SK-N-SH (cell line): ENCODE measurements around the gene SLC41A3. TPM values are rescaled to one million over a fixed set of nuclear protein-coding genes. Genes with fewer than 3 reads are reported as not detected.
A peak's percentile ranks its signal among the peaks of the same experiment; 100 is the strongest.

ENCODE experiments used
- CTCF ChIA-PET: fragments of 300-600, 350-600 bp; formaldehyde crosslinking; extraction: SDS; loops from one replicate; lab custom pipeline; 2021; lab: Yijun Ruan, JAX
- POLR2A ChIA-PET: fragments of 350-600 bp; sonication (Branson Sonifier 250); formaldehyde crosslinking; extraction: SDS; loops from one replicate; lab custom pipeline; 2020; ENCODE audit warnings: antibody characterized with exemption, inconsistent platforms; lab: Yijun Ruan, JAX
- DNase-seq: peaks from one replicate; pipeline ENCODE4 v3.0.0; 2012
- H2AFZ ChIP-seq: fragments of 200-600 bp; sonication (generic); 2 replicates; pipeline ENCODE4 v1.8.1; 2016; ENCODE audit warnings: antibody characterized with exemption, mild to moderate bottlenecking, low read depth
- H3F3A ChIP-seq: fragments of 200-600 bp; sonication (generic); replicated peaks from 2 replicates; pipeline ENCODE3; 2016; ENCODE audit warnings: antibody characterized with exemption, mild to moderate bottlenecking; ENCODE audit not compliant: insufficient read depth
- H3K27ac ChIP-seq, 2 experiments: fragments of 200-500 bp in 1 of 2; fragments of 200-600 bp in 1 of 2; sonication (Bioruptor generic) in 1 of 2; sonication (generic), shearing (Covaris generic) in 1 of 2; 2 replicates each; pipeline versions ENCODE4 v1.5.1 to v1.6.1; 2014 to 2016; ENCODE audit warnings: low read depth in 2 of 2, inconsistent platforms in 1 of 2, low read length in 1 of 2, mild to moderate bottlenecking in 1 of 2, mixed read lengths in 1 of 2
- H3K27me3 ChIP-seq: fragments of 200-600 bp; sonication (generic), shearing (Covaris generic); 2 replicates; pipeline ENCODE4 v1.6.1; 2016; ENCODE audit warnings: mixed run types; ENCODE audit not compliant: insufficient read depth
- H3K36me3 ChIP-seq, 2 experiments: fragments of 200-500 bp in 1 of 2; fragments of 200-600 bp in 1 of 2; sonication (Bioruptor generic) in 1 of 2; sonication (generic) in 1 of 2; replicated peaks in 1 of 2; 2 replicates each; pipeline versions ENCODE3 to v1.5.1; 2014 to 2016; ENCODE audit warnings: low read length in 1 of 2, mild to moderate bottlenecking in 1 of 2; ENCODE audit not compliant: insufficient read depth in 2 of 2, control insufficient read depth in 1 of 2
- H3K4me1 ChIP-seq, 2 experiments: fragments of 200-500 bp in 1 of 2; fragments of 200-600 bp in 1 of 2; sonication (Bioruptor generic) in 1 of 2; sonication (generic), shearing (Covaris generic) in 1 of 2; 2 replicates each; pipeline versions ENCODE4 v1.5.1 to v1.6.1; 2014 to 2016; ENCODE audit warnings: low read depth in 1 of 2, low read length in 1 of 2, mixed run types in 1 of 2; ENCODE audit not compliant: insufficient read depth in 2 of 2, control insufficient read depth in 1 of 2
- H3K4me2 ChIP-seq: fragments of 200-600 bp; sonication (generic), shearing (Covaris generic); 2 replicates; pipeline ENCODE4 v1.6.1; 2017; ENCODE audit warnings: mixed run types
- H3K4me3 ChIP-seq, 2 experiments: fragments of 200-500 bp in 1 of 2; fragments of 200-600 bp in 1 of 2; sonication (Bioruptor generic) in 1 of 2; sonication (generic), shearing (Covaris generic) in 1 of 2; 2 replicates each; pipeline versions ENCODE4 v1.5.1 to v1.8.1; 2014 to 2016; ENCODE audit warnings: low read depth in 2 of 2, inconsistent platforms in 1 of 2, low read length in 1 of 2, mild to moderate bottlenecking in 1 of 2, mixed read lengths in 1 of 2, moderate library complexity in 1 of 2
- H3K79me2 ChIP-seq: fragments of 200-600 bp; sonication (generic); 2 replicates; pipeline ENCODE4 v1.8.1; 2017; ENCODE audit warnings: mild to moderate bottlenecking; ENCODE audit not compliant: insufficient read depth
- H3K9ac ChIP-seq: fragments of 200-600 bp; sonication (generic); 2 replicates; pipeline ENCODE4 v1.6.1; 2017; ENCODE audit warnings: mixed run types
- H3K9me2 ChIP-seq: fragments of 200-600 bp; sonication (generic); 2 replicates; pipeline ENCODE4 v1.6.1; 2017; ENCODE audit warnings: mixed run types
- H3K9me3 ChIP-seq: fragments of 200-600 bp; sonication (generic); 2 replicates; pipeline ENCODE4 v1.6.1; 2017; ENCODE audit warnings: mixed run types, mild to moderate bottlenecking, moderate library complexity
- H4K20me1 ChIP-seq: fragments of 200-600 bp; sonication (generic); 2 replicates; pipeline ENCODE4 v1.6.1; 2017; ENCODE audit warnings: mild to moderate bottlenecking, mixed run types; ENCODE audit not compliant: insufficient read depth
- EZH2phosphoT487 ChIP-seq: fragments of 200-600 bp; sonication (generic); IDR thresholded peaks from 2 replicates; pipeline ENCODE4 v1.6.1; 2017; ENCODE audit warnings: low read depth, mixed run types, mild to moderate bottlenecking, antibody characterized with exemption, moderate library complexity, borderline replicate concordance
- FOSL2 ChIP-seq: IDR thresholded peaks from 2 replicates; pipeline ENCODE4 v1.4.0; 2012; ENCODE audit warnings: low read depth, mild to moderate bottlenecking, moderate library complexity, borderline replicate concordance
- FOXJ3 ChIP-seq: sonication (generic); formaldehyde crosslinking; IDR thresholded peaks from 2 replicates; pipeline ENCODE4 v1.5.1; 2020; ENCODE audit warnings: mild to moderate bottlenecking, missing genetic modification reagents
- GATA2 ChIP-seq: sonication (generic); formaldehyde crosslinking; IDR thresholded peaks from 2 replicates; pipeline ENCODE4 v1.5.0; 2020; ENCODE audit warnings: mild to moderate bottlenecking, missing genetic modification reagents
- MEF2A ChIP-seq: IDR thresholded peaks from 2 replicates; pipeline ENCODE4 v1.4.0; 2012; ENCODE audit warnings: low read depth, borderline replicate concordance
- MXI1 ChIP-seq: IDR thresholded peaks from 2 replicates; pipeline ENCODE4 v1.6.1; 2012; ENCODE audit warnings: mild to moderate bottlenecking, low read depth, low read length, improper control_type of control experiment
- NRF1 ChIP-seq: IDR thresholded peaks from 2 replicates; pipeline ENCODE4 v1.6.1; 2012; ENCODE audit warnings: low read depth, mild to moderate bottlenecking, low read length
- SMC3 ChIP-seq: IDR thresholded peaks from 2 replicates; pipeline ENCODE4 v1.6.1; 2012; ENCODE audit warnings: low read depth, low read length, improper control_type of control experiment
- TCF12 ChIP-seq: IDR thresholded peaks from 2 replicates; pipeline ENCODE4 v1.4.0; 2012
- YY1 ChIP-seq: IDR thresholded peaks from 2 replicates; pipeline ENCODE4 v1.4.0; 2012; ENCODE audit warnings: low read depth, mild to moderate bottlenecking
- WGBS: methylation state at CpG from one replicate; pipeline ENCODE4 v1.1.6; 2017; ENCODE audit warnings: low lambda C conversion rate; 5-methylcytosine and 5-hydroxymethylcytosine counted together
- polyA plus RNA-seq, 3 experiments: library from polyadenylated mRNA; depleted of rRNA; stranded (reverse); fragments of >200 nt; gene quantifications; 2 replicates each; pipeline ENCODE4 v1.2.3, GENCODE V29; 2012
- TF ChIP-seq, protein P1 (sequence below): IDR thresholded peaks from 2 replicates; pipeline ENCODE4 v1.4.0; 2012; ENCODE audit warnings: low read depth, borderline replicate concordance
- TF ChIP-seq, protein P2 (sequence below): fragments of 200-600 bp; sonication (generic); IDR thresholded peaks from 2 replicates; pipeline ENCODE4 v1.6.1; 2017; ENCODE audit warnings: antibody characterized with exemption, mild to moderate bottlenecking, moderate library complexity

Gene SLC41A3
- polyA plus RNA-seq, 1 of the 3 experiments (the other 2 are of a cell fraction) = 53.4 TPM

DNA sequence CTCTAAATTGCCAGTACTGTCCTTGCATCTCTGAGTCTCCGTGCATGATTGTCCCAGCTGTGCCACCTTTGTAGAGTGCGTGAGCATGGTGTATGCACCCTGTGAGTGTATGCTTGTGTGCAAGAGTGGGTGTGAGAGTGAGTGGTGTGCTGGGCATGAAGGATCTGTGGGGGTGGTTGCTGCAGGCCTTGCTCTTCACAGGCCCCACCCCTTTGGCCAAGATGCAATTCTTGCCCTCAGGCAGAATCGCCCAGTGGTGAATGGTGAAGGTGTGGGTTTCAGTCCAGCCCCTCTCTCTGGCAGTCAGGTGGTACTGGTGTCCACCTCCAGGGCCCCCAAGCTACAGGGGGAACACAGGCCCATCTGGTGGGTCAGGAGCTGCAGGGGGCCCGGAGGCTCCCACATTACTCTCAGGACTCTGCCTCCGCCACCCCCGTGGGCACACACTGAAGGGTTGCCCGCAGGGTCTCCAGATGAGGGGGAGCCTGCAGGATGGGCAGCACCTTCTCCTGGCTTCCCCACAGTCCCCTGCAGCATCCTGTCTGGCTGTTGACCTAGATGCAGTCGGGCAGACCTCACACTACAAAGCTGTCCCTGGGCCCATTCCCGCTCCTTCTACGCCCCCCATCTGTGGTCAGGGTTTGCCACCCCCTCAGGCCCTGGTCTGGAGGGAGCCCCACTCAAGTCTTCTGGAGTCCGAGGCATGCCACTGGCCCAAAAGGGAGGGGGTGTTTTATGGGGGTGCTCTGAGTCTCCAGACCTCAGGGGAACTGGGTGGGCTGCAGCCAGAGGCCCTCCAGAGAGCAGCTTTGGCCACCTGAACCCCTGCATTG lies 123.3 kb downstream of the SLC41A3 start:
- ChIA-PET CTCF (interaction anchor here (1.0 kb wide), 1 partner anchor 11 kb away, joined by 3 read pairs; no protein-coding TSS in a partner anchor), POLR2A (no interaction called here)
- WGBS = 62% methylated on average over 5 of the region's 11 CpGs
- Histone ChIP-seq H3K4me2 (no peak overlapping the region), H4K20me1 (no peaks in the 10 kb centered on the region), H3K4me1 (no peaks in the 10 kb centered on the region), H3K9me2 (no peaks in the 10 kb centered on the region), H3F3A (no peaks in the 10 kb centered on the region), H3K9ac (no peak overlapping the region), H3K36me3 (no peaks in the 10 kb centered on the region)
- DNase-seq = peak; percentile 13
- TF ChIP-seq NRF1 (no peak), FOXJ3 (CRISPR knock-in tag) (no peak), TCF12 (no peak), GATA2 (CRISPR knock-in tag) (no peak), EZH2phosphoT487 (no peak), MEF2A (no peak), SMC3 (no peak)
- TF ChIP-seq, protein P1, sequence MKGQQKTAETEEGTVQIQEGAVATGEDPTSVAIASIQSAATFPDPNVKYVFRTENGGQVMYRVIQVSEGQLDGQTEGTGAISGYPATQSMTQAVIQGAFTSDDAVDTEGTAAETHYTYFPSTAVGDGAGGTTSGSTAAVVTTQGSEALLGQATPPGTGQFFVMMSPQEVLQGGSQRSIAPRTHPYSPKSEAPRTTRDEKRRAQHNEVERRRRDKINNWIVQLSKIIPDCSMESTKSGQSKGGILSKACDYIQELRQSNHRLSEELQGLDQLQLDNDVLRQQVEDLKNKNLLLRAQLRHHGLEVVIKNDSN = no peak
- TF ChIP-seq, all 33 proteins: peak for 0
- H3K27ac ChIP-seq = no peak overlapping the region
- no peaks in the 10 kb centered on the region for H3K9me3 ChIP-seq
- H2AFZ ChIP-seq = no peak overlapping the region
- H3K27me3 ChIP-seq = no peaks in the 10 kb centered on the region
- H3K4me3 ChIP-seq = no peak overlapping the region
- H3K79me2 ChIP-seq = no peaks in the 10 kb centered on the region

DNA sequence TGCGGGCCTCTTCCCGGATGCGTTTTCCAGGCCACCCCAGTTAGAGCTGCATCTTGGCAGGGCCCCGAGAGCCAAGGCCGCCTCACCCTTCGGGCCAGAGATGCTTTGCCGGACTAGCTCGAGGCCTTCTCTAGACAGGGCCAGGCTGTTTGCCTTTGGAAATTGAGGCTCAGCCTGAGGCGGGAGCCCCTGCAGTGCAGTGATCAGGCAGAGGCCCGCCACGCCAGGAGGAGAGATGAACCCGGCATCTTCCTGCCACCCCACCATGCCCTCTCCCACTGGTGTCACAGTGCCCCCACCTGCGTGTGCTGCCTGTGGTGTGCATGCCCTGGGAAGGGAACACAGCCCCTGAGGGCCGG lies 123.9 kb downstream of the SLC41A3 start:
- Histone ChIP-seq H3F3A (no peaks in the 10 kb centered on the region), H3K4me3 (no peak overlapping the region), H3K27ac (no peak overlapping the region), H3K4me2 (no peak overlapping the region), H3K9ac (no peak overlapping the region), H2AFZ (no peak overlapping the region), H3K27me3 (no peaks in the 10 kb centered on the region), H3K4me1 (no peaks in the 10 kb centered on the region), H3K9me3 (no peaks in the 10 kb centered on the region), H4K20me1 (no peaks in the 10 kb centered on the region), H3K36me3 (no peaks in the 10 kb centered on the region), H3K9me2 (no peaks in the 10 kb centered on the region), H3K79me2 (no peaks in the 10 kb centered on the region)
- CTCF ChIA-PET = interaction anchor here (1.0 kb wide), 1 partner anchor 12 kb away, joined by 3 read pairs; no protein-coding TSS in a partner anchor
- 25% methylated on average over 1 of the region's 14 CpGs for WGBS
- TF ChIP-seq MXI1 (no peak), YY1 (no peak), FOSL2 (no peak), GATA2 (CRISPR knock-in tag) (no peak)
- TF ChIP-seq, protein P2, sequence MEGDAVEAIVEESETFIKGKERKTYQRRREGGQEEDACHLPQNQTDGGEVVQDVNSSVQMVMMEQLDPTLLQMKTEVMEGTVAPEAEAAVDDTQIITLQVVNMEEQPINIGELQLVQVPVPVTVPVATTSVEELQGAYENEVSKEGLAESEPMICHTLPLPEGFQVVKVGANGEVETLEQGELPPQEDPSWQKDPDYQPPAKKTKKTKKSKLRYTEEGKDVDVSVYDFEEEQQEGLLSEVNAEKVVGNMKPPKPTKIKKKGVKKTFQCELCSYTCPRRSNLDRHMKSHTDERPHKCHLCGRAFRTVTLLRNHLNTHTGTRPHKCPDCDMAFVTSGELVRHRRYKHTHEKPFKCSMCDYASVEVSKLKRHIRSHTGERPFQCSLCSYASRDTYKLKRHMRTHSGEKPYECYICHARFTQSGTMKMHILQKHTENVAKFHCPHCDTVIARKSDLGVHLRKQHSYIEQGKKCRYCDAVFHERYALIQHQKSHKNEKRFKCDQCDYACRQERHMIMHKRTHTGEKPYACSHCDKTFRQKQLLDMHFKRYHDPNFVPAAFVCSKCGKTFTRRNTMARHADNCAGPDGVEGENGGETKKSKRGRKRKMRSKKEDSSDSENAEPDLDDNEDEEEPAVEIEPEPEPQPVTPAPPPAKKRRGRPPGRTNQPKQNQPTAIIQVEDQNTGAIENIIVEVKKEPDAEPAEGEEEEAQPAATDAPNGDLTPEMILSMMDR = no peak
- DNase-seq = peak; percentile 13
- POLR2A ChIA-PET = no interaction called here
